ENCODE measurements around the gene HSDL1. TPM values are rescaled to one million over a fixed set of nuclear protein-coding genes. Genes with fewer than 3 reads are reported as not detected.

HSDL1 gene
- total RNA-seq, 1 experiment from 2014 or later, result 34.2 TPM

DNA sequence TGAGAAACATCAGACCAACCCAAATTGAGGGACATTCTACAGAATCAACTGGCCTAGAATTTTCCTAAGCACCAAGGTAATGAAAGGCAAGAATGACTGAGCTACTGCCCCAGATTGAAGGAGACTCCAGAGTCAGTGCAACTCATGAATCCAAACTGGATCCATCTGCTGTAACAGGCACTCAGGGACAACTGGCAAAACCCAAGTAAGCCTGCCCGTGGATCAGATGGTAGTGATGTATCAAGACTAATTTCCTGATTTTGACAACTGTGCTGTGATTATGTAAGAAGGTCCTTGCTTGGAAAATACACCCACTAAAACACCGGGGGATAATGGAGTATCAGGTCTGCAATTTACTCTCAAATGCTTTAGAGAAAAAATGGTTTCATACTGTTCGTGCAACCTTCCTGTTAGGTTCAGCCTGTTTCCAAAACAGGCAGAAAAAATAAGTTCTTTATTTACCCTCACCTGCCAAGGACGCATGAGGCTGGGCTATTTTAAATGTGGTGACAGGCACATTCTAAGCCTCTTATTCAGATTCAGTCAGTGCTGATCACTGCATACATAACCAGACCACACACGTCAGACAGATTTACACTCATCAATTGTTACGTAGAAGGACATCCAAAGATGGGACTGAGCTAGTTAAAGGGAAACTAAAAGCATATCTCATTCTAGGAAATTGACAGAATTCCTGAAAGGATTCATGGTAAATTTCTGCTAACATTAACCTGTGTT lies 35.2 kb downstream of the HSDL1 start:
- peaks cover 7 to 17% of the 10 kb centered on the region in 2 experiments; a peak in 3 of 4 replicates for H3K4me1 Mint-ChIP-seq
- Histone ChIP-seq H3K27me3 (ENCODE audit: insufficient read depth, low read length) (no peaks in the 10 kb centered on the region), H3K18ac (ENCODE audit: insufficient read length, low read depth, low read length) (no peak overlapping the region), H3K79me2 (ENCODE audit: insufficient read depth, low read length) (peaks cover 23% of the 10 kb centered on the region; the same call in 1 of the 2 replicates), H2AFZ (ENCODE audit: low read length) (no peak overlapping the region), H3K27ac (ENCODE audit: insufficient read length, low read depth, low read length) (no peak overlapping the region), H2BK12ac (ENCODE audit: insufficient read length, low read depth, low read length) (no peak overlapping the region), H3K9ac (ENCODE audit: extremely low read depth, insufficient read length, low read length) (no peak overlapping the region), H3K23ac (ENCODE audit: insufficient read length, low read depth, low read length) (no peak overlapping the region), H3K4me1 (ENCODE audit: insufficient read depth, low read length) (no peaks in the 10 kb centered on the region), H4K91ac (ENCODE audit: insufficient read length, low read depth, low read length) (no peak overlapping the region), H3K4me2 (ENCODE audit: insufficient read depth, insufficient read length, low read length) (no peak overlapping the region), H2BK20ac (ENCODE audit: low read depth, low read length, poor library complexity, severe bottlenecking) (no peak overlapping the region), H3K14ac (ENCODE audit: insufficient read depth, low read length) (no peak overlapping the region), H2BK120ac (ENCODE audit: low read depth, low read length, poor library complexity, severe bottlenecking) (no peak overlapping the region), H4K8ac (replicated peaks; ENCODE audit: insufficient read length, low read depth, low read length) (no peak overlapping the region), H3K56ac (ENCODE audit: insufficient read length, low read depth, low read length) (no peak overlapping the region), H4K5ac (ENCODE audit: insufficient read length, low read depth, low read length) (no peak overlapping the region), H3K9me3 (ENCODE audit: control insufficient read depth, low read depth, low read length) (no peaks in the 10 kb centered on the region), H2AK5ac (ENCODE audit: insufficient read length, low read length) (no peak overlapping the region), H2BK5ac (ENCODE audit: insufficient read length, low read length) (no peak overlapping the region), H3K4ac (ENCODE audit: low read depth, low read length) (no peak overlapping the region), H3K23me2 (ENCODE audit: insufficient read length, low read depth, low read length, poor library complexity, severe bottlenecking) (no peaks in the 10 kb centered on the region), H2BK15ac (ENCODE audit: low read depth, low read length) (no peak overlapping the region), H3T11ph (ENCODE audit: low read length) (no peak overlapping the region), H4K20me1 (ENCODE audit: control insufficient read depth, insufficient read depth, insufficient read length) (no peaks in the 10 kb centered on the region), H3K79me1 (ENCODE audit: insufficient read depth, low read depth, low read length, poor library complexity, severe bottlenecking) (peaks cover 5% of the 10 kb centered on the region)
- H3K9me3 Mint-ChIP-seq, result no peaks in the 10 kb centered on the region
- H3K27me3 Mint-ChIP-seq (ENCODE audit: low read depth), result no peaks in the 10 kb centered on the region
- H3K36me3 Mint-ChIP-seq (ENCODE audit: insufficient read depth in 1 of 3, low read depth in 3 of 3), result peaks cover 0 to 3% (median 0%) of the 10 kb centered on the region in 3 experiments; a peak in 1 of 7 replicates
- no peak overlapping the region for H3K4me3 Mint-ChIP-seq
- DNase-seq, result no peak
- H3K27ac Mint-ChIP-seq, result peak overlapping the region in 2 of 3 experiments; percentile 6 to 50; a peak in 3 of 7 replicates
- no CpG with 5 or more reads among the region's 6 CpGs for WGBS (ENCODE audit: extremely low coverage, insufficient read length, low lambda C conversion rate)
- TF ChIP-seq, protein P1, sequence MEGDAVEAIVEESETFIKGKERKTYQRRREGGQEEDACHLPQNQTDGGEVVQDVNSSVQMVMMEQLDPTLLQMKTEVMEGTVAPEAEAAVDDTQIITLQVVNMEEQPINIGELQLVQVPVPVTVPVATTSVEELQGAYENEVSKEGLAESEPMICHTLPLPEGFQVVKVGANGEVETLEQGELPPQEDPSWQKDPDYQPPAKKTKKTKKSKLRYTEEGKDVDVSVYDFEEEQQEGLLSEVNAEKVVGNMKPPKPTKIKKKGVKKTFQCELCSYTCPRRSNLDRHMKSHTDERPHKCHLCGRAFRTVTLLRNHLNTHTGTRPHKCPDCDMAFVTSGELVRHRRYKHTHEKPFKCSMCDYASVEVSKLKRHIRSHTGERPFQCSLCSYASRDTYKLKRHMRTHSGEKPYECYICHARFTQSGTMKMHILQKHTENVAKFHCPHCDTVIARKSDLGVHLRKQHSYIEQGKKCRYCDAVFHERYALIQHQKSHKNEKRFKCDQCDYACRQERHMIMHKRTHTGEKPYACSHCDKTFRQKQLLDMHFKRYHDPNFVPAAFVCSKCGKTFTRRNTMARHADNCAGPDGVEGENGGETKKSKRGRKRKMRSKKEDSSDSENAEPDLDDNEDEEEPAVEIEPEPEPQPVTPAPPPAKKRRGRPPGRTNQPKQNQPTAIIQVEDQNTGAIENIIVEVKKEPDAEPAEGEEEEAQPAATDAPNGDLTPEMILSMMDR (conservative IDR thresholded peaks at IDR 0.05), result no peak

Measured in H9 (cell line).